SK-N-SH treated with all-trans-retinoic acid at 6 μM for 48 hours (cell line): ENCODE results near the gene SAMD7.

Experiments used
- ATAC-seq: fragments of 200-7000 bp; cut with Tn5 transposase; 3 replicates; pipeline ENCODE4 v1.9.1; 2020; ENCODE audit warnings: mild to moderate bottlenecking, moderate library complexity
- BACH2 ChIP-seq: fragments of 250-450 bp; sonication (Bioruptor Pico); IDR thresholded peaks from 2 replicates; pipeline ENCODE4 v1.9.0; 2021; ENCODE audit warnings: mild to moderate bottlenecking, borderline replicate concordance
- CREB5 ChIP-seq: fragments of 250-450 bp; sonication (Bioruptor Pico); IDR thresholded peaks from 2 replicates; pipeline ENCODE4 v1.5.1; 2020; ENCODE audit warnings: low read depth, mild to moderate bottlenecking, moderate library complexity
- CSDC2 ChIP-seq: fragments of 250-450 bp; sonication (Bioruptor Pico); IDR thresholded peaks from 2 replicates; pipeline ENCODE4 v1.5.0; 2020; ENCODE audit warnings: mild to moderate bottlenecking, moderate library complexity
- ESRRG ChIP-seq: fragments of 250-450 bp; sonication (Bioruptor Pico); IDR thresholded peaks from 2 replicates; pipeline ENCODE4 v1.6.1; 2021; ENCODE audit warnings: mild to moderate bottlenecking
- GLIS3 ChIP-seq: fragments of 250-450 bp; sonication (Bioruptor Pico); IDR thresholded peaks from 2 replicates; pipeline ENCODE4 v1.5.0; 2020; ENCODE audit warnings: mild to moderate bottlenecking, moderate library complexity
- ISL1 ChIP-seq: fragments of 250-450 bp; sonication (Bioruptor Pico); IDR thresholded peaks from 2 replicates; pipeline ENCODE4 v2.1.2; 2022; ENCODE audit warnings: mild to moderate bottlenecking, moderate library complexity
- OSR1 ChIP-seq: fragments of 250-450 bp; sonication (Bioruptor Pico); IDR thresholded peaks from 2 replicates; pipeline ENCODE4 v1.8.0; 2022; ENCODE audit warnings: moderate library complexity, mild to moderate bottlenecking, inconsistent platforms
- PATZ1 ChIP-seq: fragments of 250-450 bp; sonication (Bioruptor Pico); IDR thresholded peaks from 2 replicates; pipeline ENCODE4 v1.8.0; 2020; ENCODE audit warnings: mild to moderate bottlenecking, moderate library complexity, borderline replicate concordance
- POU6F1 ChIP-seq: fragments of 250-450 bp; sonication (Bioruptor Pico); IDR thresholded peaks from 2 replicates; pipeline ENCODE4 v1.8.0; 2021; ENCODE audit warnings: low read depth, mild to moderate bottlenecking, moderate library complexity, borderline replicate concordance
- PPARA ChIP-seq: fragments of 250-450 bp; sonication (Bioruptor Pico); IDR thresholded peaks from 2 replicates; pipeline ENCODE4 v1.5.0; 2020; ENCODE audit warnings: mild to moderate bottlenecking, borderline replicate concordance
- SNAI2 ChIP-seq: fragments of 250-450 bp; sonication (Bioruptor Pico); IDR thresholded peaks from 2 replicates; pipeline ENCODE4 v1.5.0; 2020; ENCODE audit warnings: mild to moderate bottlenecking, moderate library complexity
- TCF4 ChIP-seq: fragments of 250-450 bp; sonication (Bioruptor Pico); IDR thresholded peaks from 2 replicates; pipeline ENCODE4 v1.8.0; 2021; ENCODE audit warnings: mild to moderate bottlenecking, moderate library complexity, borderline replicate concordance
- TSHZ2 ChIP-seq: fragments of 250-450 bp; sonication (Bioruptor Pico); IDR thresholded peaks from 2 replicates; pipeline ENCODE4 v1.5.0; 2020; ENCODE audit warnings: mild to moderate bottlenecking, moderate library complexity
- ZC3H10 ChIP-seq: fragments of 250-450 bp; sonication (Bioruptor Pico); IDR thresholded peaks from 2 replicates; pipeline ENCODE4 v1.5.1; 2021; ENCODE audit warnings: mild to moderate bottlenecking, moderate library complexity
- ZFP3 ChIP-seq: fragments of 250-450 bp; sonication (Bioruptor Pico); IDR thresholded peaks from 2 replicates; pipeline ENCODE4 v1.5.0; 2020; ENCODE audit warnings: mild to moderate bottlenecking, moderate library complexity
- ZFP30 ChIP-seq: fragments of 450-650 bp; formaldehyde crosslinking; IDR thresholded peaks from 2 replicates; pipeline ENCODE4 v1.5.0; 2022; ENCODE audit warnings: mild to moderate bottlenecking, moderate library complexity
- ZNF565 ChIP-seq: fragments of 450-650 bp; formaldehyde crosslinking; conservative IDR thresholded peaks from 2 replicates; pipeline ENCODE4 v1.5.0; 2020; ENCODE audit warnings: low read depth, mild to moderate bottlenecking, moderate library complexity
- ZNF70 ChIP-seq: fragments of 450-650 bp; formaldehyde crosslinking; IDR thresholded peaks from 2 replicates; pipeline ENCODE4 v1.5.0; 2020; ENCODE audit warnings: mild to moderate bottlenecking, moderate library complexity
- ZNF8 ChIP-seq: fragments of 450-650 bp; formaldehyde crosslinking; IDR thresholded peaks from 2 replicates; pipeline ENCODE4 v1.5.0; 2020; ENCODE audit warnings: mild to moderate bottlenecking, moderate library complexity

The SAMD7 gene

GRCh38 chr3:169923189-169923588 is 11.8 kb downstream of the SAMD7 start:
- ATAC-seq, result peak; percentile 69
- TF ChIP-seq TSHZ2 (CRISPR knock-in tag) (peak; percentile 82; the same call in 1 of the 2 replicates), TCF4 (CRISPR knock-in tag) (peak; percentile 62), ESRRG (no peak)

- no peak for ATAC-seq
- TF ChIP-seq PPARA (CRISPR knock-in tag), result no peak
These were observed 12.5 kb downstream of the SAMD7 start for GRCh38 chr3:169923831-169924230.

GRCh38 chr3:169929830-169930519 is 18.6 kb downstream of the SAMD7 start:
- ATAC-seq, result no peak
- TF ChIP-seq ZC3H10 (CRISPR knock-in tag) (no peak), ZNF8 (no peak)

- TF ChIP-seq ZFP3 (CRISPR knock-in tag), result no peak
- no peak for TF ChIP-seq TSHZ2 (CRISPR knock-in tag)
- TF ChIP-seq ZFP30 (CRISPR knock-in tag), result no peak
- TF ChIP-seq ZC3H10 (CRISPR knock-in tag), result no peak
- no peak for TF ChIP-seq PATZ1 (CRISPR knock-in tag)
- no peak for ATAC-seq
These were observed 19.5 kb downstream of the SAMD7 start for GRCh38 chr3:169930843-169931242.

GRCh38 chr3:169931747-169932520 is 20.6 kb downstream of the SAMD7 start:
- TF ChIP-seq CREB5 (CRISPR knock-in tag) (no peak), ZC3H10 (CRISPR knock-in tag) (no peak), OSR1 (no peak), ISL1 (CRISPR knock-in tag) (no peak), TSHZ2 (CRISPR knock-in tag) (no peak), GLIS3 (CRISPR knock-in tag) (no peak), PPARA (CRISPR knock-in tag) (no peak), BACH2 (CRISPR knock-in tag) (no peak), ZFP30 (CRISPR knock-in tag) (no peak), TCF4 (CRISPR knock-in tag) (no peak), ZNF70 (no peak), ZNF8 (no peak), POU6F1 (CRISPR knock-in tag) (no peak), CSDC2 (CRISPR knock-in tag) (no peak), SNAI2 (CRISPR knock-in tag) (no peak), ZNF565 (CRISPR knock-in tag) (no peak), ZFP3 (CRISPR knock-in tag) (no peak)
- TF ChIP-seq, all 23 proteins: peak for 0
- ATAC-seq, result no peak
